Skeletal muscle cell (primary cell): Measurements from ENCODE around the gene PIGS.

Experiments
- DNase-seq: peaks from one replicate; pipeline ENCODE4 v3.0.0-alpha.2; 2010; ENCODE audit warnings: low read depth
- H3K4me3 ChIP-seq: 2 replicates; pipeline ENCODE4 v1.5.1; 2011; ENCODE audit warnings: low read depth, mild to moderate bottlenecking, control low read depth, low read length, moderate library complexity

PIGS gene

GRCh38 chr17:28518132-28518531, 53.2 kb downstream of the PIGS start:
- DNase-seq, result no peak
- no peak overlapping the region for H3K4me3 ChIP-seq

GRCh38 chr17:28515518-28515917, 55.8 kb downstream of the PIGS start:
- no peak for DNase-seq

GRCh38 chr17:28514561-28515002, 56.7 kb downstream of the PIGS start:
- DNase-seq, result no peak
- H3K4me3 ChIP-seq, result no peak overlapping the region

More at GRCh38 chr17:28515518-28515917, 55.8 kb downstream of the PIGS start:
- H3K4me3 ChIP-seq, result no peak overlapping the region

GRCh38 chr17:28513476-28513875, 57.8 kb downstream of the PIGS start:
- no peak for DNase-seq
- no peak overlapping the region for H3K4me3 ChIP-seq

GRCh38 chr17:28511858-28512461, 59.4 kb downstream of the PIGS start:
- no peak overlapping the region for H3K4me3 ChIP-seq
- DNase-seq, result no peak

- H3K4me3 ChIP-seq, result no peak overlapping the region
- DNase-seq, result no peak
Observed at GRCh38 chr17:28509789-28510188, 61.5 kb downstream of the PIGS start.

- DNase-seq, result no peak
- H3K4me3 ChIP-seq, result no peak overlapping the region
Observed at GRCh38 chr17:28508211-28508724, 63.1 kb downstream of the PIGS start.

GRCh38 chr17:28507567-28508203, 63.6 kb downstream of the PIGS start:
- H3K4me3 ChIP-seq, result no peak overlapping the region
- DNase-seq, result no peak

GRCh38 chr17:28506763-28507487, 64.4 kb downstream of the PIGS start:
- no peak overlapping the region for H3K4me3 ChIP-seq

GRCh38 chr17:28505986-28506665, 65.2 kb downstream of the PIGS start, which contains the start of gene FOXN1:
FOXN1 (plus strand) TSS chr17:28506348; CDS start chr17:28523970, 17,622 bp downstream.
- DNase-seq, result no peak
- no peak within 1 kb of the TSS for H3K4me3 ChIP-seq

More at GRCh38 chr17:28506763-28507487, 64.4 kb downstream of the PIGS start:
- no peak for DNase-seq

GRCh38 chr17:28503420-28503819, 67.9 kb downstream of the PIGS start:
- DNase-seq, result no peak
- H3K4me3 ChIP-seq, result no peak overlapping the region
